B cell (primary cell): ENCODE data around the gene ITPRIPL2. TPM values are rescaled to one million over a fixed set of nuclear protein-coding genes. Genes with fewer than 3 reads are reported as not detected.

Experiments
- ATAC-seq: fragments of 200-7000 bp; cut with Tn5 transposase; one replicate; pipeline ENCODE4 v1.10.0; 2021; ENCODE audit warnings: low read depth, mild to moderate bottlenecking, moderate number of reproducible peaks, moderate library complexity
- CTCF ChIA-PET: fragments of 350-600 bp; sonication (Branson Sonifier 250); formaldehyde crosslinking; loops from one replicate; lab custom pipeline; 2021; ENCODE audit warnings: antibody characterized with exemption, inconsistent platforms; lab: Charles Lee
- POLR2A ChIA-PET: fragments of 350-600 bp; sonication (Branson Sonifier 250); formaldehyde crosslinking; loops from one replicate; lab custom pipeline; 2021; ENCODE audit warnings: antibody characterized with exemption; lab: Charles Lee
- DNase-seq: peaks from one replicate; pipeline ENCODE4 v3.0.0; 2013
- H2AFZ ChIP-seq: 2 replicates; pipeline ENCODE4 v1.6.1; 2012; ENCODE audit warnings: mild to moderate bottlenecking, low read depth, low read length; ENCODE audit not compliant: insufficient read depth, poor library complexity, severe bottlenecking
- H3K27ac ChIP-seq, 2 donors: 1 replicate in 1 of 2; 2 replicates in 1 of 2; pipeline ENCODE4 v1.5.1; 2012 to 2013; ENCODE audit warnings: low read length in 2 of 2, mild to moderate bottlenecking in 2 of 2, moderate library complexity in 1 of 2
- H3K27me3 ChIP-seq, 4 experiments: fragments of 200-600 bp in 1 of 4; sonication (generic) in 1 of 4; replicated peaks in 1 of 4; 1 replicate in 2 of 4; 2 replicates in 2 of 4; pipeline versions ENCODE4 v1.6.1 to v1.7.0; 2013 to 2016; ENCODE audit warnings: low read length in 3 of 4, mild to moderate bottlenecking in 2 of 4, mixed read lengths in 1 of 4, moderate library complexity in 1 of 4; ENCODE audit not compliant: insufficient read depth in 4 of 4, control insufficient read depth in 3 of 4; ENCODE audit errors: control extremely low read depth in 1 of 4
- H3K36me3 ChIP-seq, 2 experiments: replicated peaks in 1 of 2; 1 replicate in 1 of 2; 2 replicates in 1 of 2; pipeline versions ENCODE4 v1.6.1 to v1.7.1; 2013; ENCODE audit warnings: low read length in 1 of 2; ENCODE audit not compliant: insufficient read depth in 2 of 2, control insufficient read depth in 1 of 2; ENCODE audit errors: control extremely low read depth in 1 of 2, extremely low read depth in 1 of 2
- H3K4me1 ChIP-seq, 2 donors: fragments of 200-600 bp in 1 of 2; sonication (generic) in 1 of 2; 1 replicate in 1 of 2; 2 replicates in 1 of 2; pipeline versions ENCODE4 v1.5.1 to v1.6.1; 2013 to 2017; ENCODE audit warnings: low read length in 2 of 2; ENCODE audit not compliant: control insufficient read depth in 2 of 2, insufficient read depth in 2 of 2
- H3K4me2 ChIP-seq: replicated peaks from 2 replicates; pipeline ENCODE3; 2012; ENCODE audit warnings: mild to moderate bottlenecking, low read depth, low read length; ENCODE audit not compliant: poor library complexity, severe bottlenecking
- H3K4me3 ChIP-seq, 5 experiments: fragments of 200-600 bp in 1 of 5; sonication (generic) in 1 of 5; 1 replicate in 3 of 5; 2 replicates in 2 of 5; pipeline versions ENCODE4 v1.5.1 to v1.7.0; 2011 to 2016; ENCODE audit warnings: low read length in 4 of 5, mild to moderate bottlenecking in 4 of 5, low read depth in 2 of 5, control low read depth in 1 of 5, moderate library complexity in 1 of 5; ENCODE audit not compliant: insufficient read depth in 1 of 5; ENCODE audit errors: control extremely low read depth in 1 of 5, extremely low read depth in 1 of 5
- H3K79me2 ChIP-seq: fragments of 200-600 bp; sonication (generic); one replicate; pipeline ENCODE4 v1.6.0; 2016; ENCODE audit warnings: low read length; ENCODE audit not compliant: control insufficient read depth, insufficient read depth
- H3K9ac ChIP-seq: fragments of 200-600 bp; sonication (generic); 2 replicates; pipeline ENCODE4 v1.6.1; 2017; ENCODE audit warnings: mild to moderate bottlenecking, low read length, moderate library complexity
- H3K9me3 ChIP-seq, 3 donors: one replicate each; pipeline versions ENCODE4 v1.6.1 to v1.7.1; 2013; ENCODE audit warnings: low read length in 2 of 3; ENCODE audit not compliant: control insufficient read depth in 2 of 3, insufficient read depth in 1 of 3; ENCODE audit errors: control extremely low read depth in 1 of 3
- H4K20me1 ChIP-seq: 2 replicates; pipeline ENCODE4 v1.6.0; 2012; ENCODE audit warnings: mild to moderate bottlenecking, low read length; ENCODE audit not compliant: insufficient read depth, control insufficient read depth, poor library complexity, severe bottlenecking
- H3K27ac Mint-ChIP-seq: one replicate; pipeline ENCODE4 v1.8.0; 2021; ENCODE audit warnings: mixed read lengths
- H3K27me3 Mint-ChIP-seq: one replicate; pipeline ENCODE4 v1.8.0; 2021; ENCODE audit warnings: mixed read lengths
- H3K4me1 Mint-ChIP-seq: one replicate; pipeline ENCODE4 v1.8.0; 2021; ENCODE audit warnings: mixed read lengths
- H3K4me3 Mint-ChIP-seq: one replicate; pipeline ENCODE4 v1.8.0; 2021; ENCODE audit warnings: mixed read lengths
- H3K9me3 Mint-ChIP-seq: one replicate; pipeline ENCODE4 v1.8.0; 2022; ENCODE audit warnings: mixed read lengths; ENCODE audit not compliant: insufficient read depth
- EZH2 ChIP-seq: IDR thresholded peaks from 2 replicates; pipeline ENCODE4 v1.6.1; 2012; ENCODE audit warnings: borderline replicate concordance, low read depth, mild to moderate bottlenecking, moderate library complexity, low read length; ENCODE audit not compliant: insufficient read depth, poor library complexity, severe bottlenecking
- WGBS: methylation state at CpG from one replicate; pipeline ENCODE4 v1.1.5; 2013; ENCODE audit warnings: missing lambda C conversion rate; ENCODE audit not compliant: insufficient coverage; 5-methylcytosine and 5-hydroxymethylcytosine counted together
- intact Hi-C: fragments of 100-400 bp; cut with micrococcal nuclease; formaldehyde crosslinking; loops from one replicate; pipeline ENCODE4 v1.10.0; 2022
- polyA plus RNA-seq: library from polyadenylated mRNA; depleted of rRNA; stranded (reverse); fragments of >200 nt; gene quantifications from 2 replicates; pipeline ENCODE4 v1.2.3, GENCODE V29; 2012
- total RNA-seq, 2 donors: library from RNA; stranded (reverse); fragments of 120-200 nt in 1 of 2; gene quantifications; 1 replicate in 1 of 2; 2 replicates in 1 of 2; pipeline versions ENCODE4 v1.2.3 to v1.2.4, GENCODE V29; 2013 to 2022
- TF ChIP-seq, protein P1 (sequence below): fragments of 200-600 bp; IDR thresholded peaks from one replicate; pipeline ENCODE4 v1.8.0; 2022; ENCODE audit warnings: antibody characterized with exemption, mild to moderate bottlenecking

The ITPRIPL2 gene
- total and polyA plus RNA-seq, 2 donors (not counting 1 experiment from before 2014, with no cell fraction given) = 1.1 to 15.4 TPM

- TF ChIP-seq EZH2 = no peak
- TF ChIP-seq, protein P1, sequence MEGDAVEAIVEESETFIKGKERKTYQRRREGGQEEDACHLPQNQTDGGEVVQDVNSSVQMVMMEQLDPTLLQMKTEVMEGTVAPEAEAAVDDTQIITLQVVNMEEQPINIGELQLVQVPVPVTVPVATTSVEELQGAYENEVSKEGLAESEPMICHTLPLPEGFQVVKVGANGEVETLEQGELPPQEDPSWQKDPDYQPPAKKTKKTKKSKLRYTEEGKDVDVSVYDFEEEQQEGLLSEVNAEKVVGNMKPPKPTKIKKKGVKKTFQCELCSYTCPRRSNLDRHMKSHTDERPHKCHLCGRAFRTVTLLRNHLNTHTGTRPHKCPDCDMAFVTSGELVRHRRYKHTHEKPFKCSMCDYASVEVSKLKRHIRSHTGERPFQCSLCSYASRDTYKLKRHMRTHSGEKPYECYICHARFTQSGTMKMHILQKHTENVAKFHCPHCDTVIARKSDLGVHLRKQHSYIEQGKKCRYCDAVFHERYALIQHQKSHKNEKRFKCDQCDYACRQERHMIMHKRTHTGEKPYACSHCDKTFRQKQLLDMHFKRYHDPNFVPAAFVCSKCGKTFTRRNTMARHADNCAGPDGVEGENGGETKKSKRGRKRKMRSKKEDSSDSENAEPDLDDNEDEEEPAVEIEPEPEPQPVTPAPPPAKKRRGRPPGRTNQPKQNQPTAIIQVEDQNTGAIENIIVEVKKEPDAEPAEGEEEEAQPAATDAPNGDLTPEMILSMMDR = no peak
- Histone ChIP-seq H3K27ac (no peak overlapping the region), H3K4me3 (no peak overlapping the region), H4K20me1 (no peaks in the 10 kb centered on the region), H3K4me1 (peaks cover 0 to 3% of the 10 kb centered on the region in 2 donors), H3K79me2 (no peaks in the 10 kb centered on the region), H3K4me2 (no peak overlapping the region), H3K27me3 (peaks cover 0 to 11% (median 0%) of the 10 kb centered on the region in 4 experiments), H3K9me3 (peaks cover 0 to 5% (median 0%) of the 10 kb centered on the region in 3 donors), H3K36me3 (no peaks in the 10 kb centered on the region), H3K9ac (no peak overlapping the region), H2AFZ (no peak overlapping the region)
- ChIA-PET POLR2A (no interaction called here), CTCF (interaction anchor here (1.2 kb wide), 1 partner anchor 77 kb away, joined by 4 read pairs; no protein-coding TSS in a partner anchor)
- DNase-seq = no peak
- 100% methylated on average over 1 of the region's 1 CpG for WGBS
- H3K27ac Mint-ChIP-seq = no peak overlapping the region
- H3K27me3 Mint-ChIP-seq = no peaks in the 10 kb centered on the region
- ATAC-seq = no peak
- H3K4me1 Mint-ChIP-seq = no peaks in the 10 kb centered on the region
- H3K4me3 Mint-ChIP-seq = no peak overlapping the region
- peaks cover 5% of the 10 kb centered on the region for H3K9me3 Mint-ChIP-seq
- intact Hi-C loops = no loop called here
These were observed 49.5 kb downstream of the ITPRIPL2 start for GRCh38 chr16:19163215-19163614.

GRCh38 chr16:19164285-19164684 lies 50.5 kb downstream of the ITPRIPL2 start:
- H3K9ac ChIP-seq = no peak overlapping the region
- DNase-seq (no peak), ATAC-seq (no peak)
- H3K4me1 ChIP-seq = peaks cover under 1 to 11% of the 10 kb centered on the region in 2 donors
- intact Hi-C loops = no loop called here
- TF ChIP-seq, protein P1 = no peak
- no peak overlapping the region for H3K27ac ChIP-seq
- ChIA-PET CTCF (interaction anchor here (1.2 kb wide), 1 partner anchor 78 kb away, joined by 4 read pairs; no protein-coding TSS in a partner anchor), POLR2A (interaction anchor here (0.6 kb wide), 1 partner anchor 24 kb away, joined by 6 read pairs; no protein-coding TSS in a partner anchor)
- Mint-ChIP-seq H3K4me1 (peaks cover 2% of the 10 kb centered on the region), H3K27me3 (no peaks in the 10 kb centered on the region), H3K27ac (no peak overlapping the region), H3K9me3 (peaks cover 5% of the 10 kb centered on the region), H3K4me3 (no peak overlapping the region)
- no peaks in the 10 kb centered on the region for H3K79me2 ChIP-seq
- no peaks in the 10 kb centered on the region for H3K36me3 ChIP-seq
- WGBS = 81% methylated on average over 4 of the region's 4 CpGs
- no peak overlapping the region for H3K4me2 ChIP-seq
- H2AFZ ChIP-seq = no peak overlapping the region
- H3K27me3 ChIP-seq = peaks cover 0 to 16% (median 0%) of the 10 kb centered on the region in 4 experiments
- no peaks in the 10 kb centered on the region for H4K20me1 ChIP-seq
- peaks cover 0 to 5% (median 0%) of the 10 kb centered on the region in 3 donors for H3K9me3 ChIP-seq
- no peak overlapping the region for H3K4me3 ChIP-seq
